Measurements from ENCODE around the gene AGRP. TPM values are rescaled to one million over a fixed set of nuclear protein-coding genes. Genes with fewer than 3 reads are reported as not detected.
"Not testable (repeated sequence)": the region's sequence is repeated elsewhere in the genome, so short reads cannot be mapped to it uniquely, and the experiment has no call there.

Gene AGRP
- polyA plus RNA-seq, 1 donor (not counting 4 experiments of a cell fraction or from before 2014, with no cell fraction given), result not detected

- no peaks in the 10 kb centered on the region for H4K20me1 ChIP-seq (ENCODE audit: control insufficient read depth, extremely low read depth, insufficient read depth, low read length)
- H2AFZ ChIP-seq (ENCODE audit: control insufficient read depth, low read length), result no peak overlapping the region
- peak; percentile 59 to 69 (median 61) for TF ChIP-seq CTCF (optimal IDR thresholded peaks at IDR 0.05 in 1 of 3, IDR thresholded peaks at IDR 0.05 in 1 of 3, conservative IDR thresholded peaks at IDR 0.05 in 1 of 3; ENCODE audit: extremely low read depth in 1 of 3, insufficient read depth in 2 of 3, low read length in 3 of 3)
- TF ChIP-seq EZH2 (IDR thresholded peaks at IDR 0.05; ENCODE audit: low read length), result no peak
- H3K9ac ChIP-seq (ENCODE audit: control insufficient read depth, extremely low read depth, insufficient read depth, low read length), result no peak overlapping the region
- H3K9me1 ChIP-seq (ENCODE audit: control insufficient read depth, extremely low read depth, insufficient read depth, low read length), result no peaks in the 10 kb centered on the region
- H3K4me2 ChIP-seq (ENCODE audit: control insufficient read depth, extremely low read depth, insufficient read depth, low read depth, low read length), result no peak overlapping the region
- DNase-seq (ENCODE audit: low read depth, low spot score), result no peak
- peaks cover 9% of the 10 kb centered on the region for H3K4me1 ChIP-seq (ENCODE audit: control insufficient read depth, extremely low read depth, insufficient read depth, low read length)
- H3K27ac ChIP-seq (ENCODE audit: control insufficient read depth, insufficient read depth, low read length), result no peak overlapping the region
- no peaks in the 10 kb centered on the region for H3K79me2 ChIP-seq (ENCODE audit: control insufficient read depth, insufficient read depth, low read length)
- H3K9me3 ChIP-seq (ENCODE audit: control insufficient read depth, low read depth, low read length), result no peaks in the 10 kb centered on the region
- dilution Hi-C loops (cut with MboI; ENCODE audit: extremely low pct_ligation_motif_present, low sequenced_read_pairs), result no loop called here
- H3K36me3 ChIP-seq (ENCODE audit: control insufficient read depth in 2 of 2, extremely low read depth in 1 of 2, insufficient read depth in 2 of 2, low read length in 2 of 2), result no peaks in the 10 kb centered on the region
- FAIRE-seq, result peak; percentile 32
- no peaks in the 10 kb centered on the region for H3K27me3 ChIP-seq (ENCODE audit: control insufficient read depth, extremely low read depth, insufficient read depth, low read length)
- no peak overlapping the region for H3K4me3 ChIP-seq (ENCODE audit: control insufficient read depth in 2 of 3, extremely low read depth in 1 of 3, insufficient read depth in 2 of 3, low read depth in 1 of 3, low read length in 3 of 3)
Measured at GRCh38 chr16:67514382-67514828, 31.1 kb upstream of the AGRP start.

- H2AFZ ChIP-seq (ENCODE audit: control insufficient read depth, low read length); H3K79me2 ChIP-seq (ENCODE audit: control insufficient read depth, insufficient read depth, low read length); H3K27me3 ChIP-seq (ENCODE audit: control insufficient read depth, extremely low read depth, insufficient read depth, low read length); FAIRE-seq; DNase-seq (ENCODE audit: low read depth, low spot score); dilution Hi-C loops (cut with MboI; ENCODE audit: extremely low pct_ligation_motif_present, low sequenced_read_pairs); H3K9ac ChIP-seq (ENCODE audit: control insufficient read depth, extremely low read depth, insufficient read depth, low read length); H4K20me1 ChIP-seq (ENCODE audit: control insufficient read depth, extremely low read depth, insufficient read depth, low read length); H3K9me1 ChIP-seq (ENCODE audit: control insufficient read depth, extremely low read depth, insufficient read depth, low read length); H3K27ac ChIP-seq (ENCODE audit: control insufficient read depth, insufficient read depth, low read length); H3K9me3 ChIP-seq (ENCODE audit: control insufficient read depth, low read depth, low read length); H3K4me2 ChIP-seq (ENCODE audit: control insufficient read depth, extremely low read depth, insufficient read depth, low read depth, low read length); H3K36me3 ChIP-seq (ENCODE audit: control insufficient read depth in 2 of 2, extremely low read depth in 1 of 2, insufficient read depth in 2 of 2, low read length in 2 of 2); H3K4me1 ChIP-seq (ENCODE audit: control insufficient read depth, extremely low read depth, insufficient read depth, low read length); H3K4me3 ChIP-seq (ENCODE audit: control insufficient read depth in 2 of 3, extremely low read depth in 1 of 3, insufficient read depth in 2 of 3, low read depth in 1 of 3, low read length in 3 of 3): not testable (repeated sequence)
Measured at GRCh38 chr16:67513892-67514291, 30.5 kb upstream of the AGRP start.

- dilution Hi-C loops (cut with MboI; ENCODE audit: extremely low pct_ligation_motif_present, low sequenced_read_pairs), result no loop called here
Measured at GRCh38 chr16:67509016-67509415, 25.7 kb upstream of the AGRP start.

More at GRCh38 chr16:67509016-67509415, 25.7 kb upstream of the AGRP start:
- Histone ChIP-seq H4K20me1 (ENCODE audit: control insufficient read depth, extremely low read depth, insufficient read depth, low read length) (no peaks in the 10 kb centered on the region), H3K4me3 (ENCODE audit: control insufficient read depth in 2 of 3, extremely low read depth in 1 of 3, insufficient read depth in 2 of 3, low read depth in 1 of 3, low read length in 3 of 3) (no peak overlapping the region), H3K9ac (ENCODE audit: control insufficient read depth, extremely low read depth, insufficient read depth, low read length) (no peak overlapping the region), H3K4me1 (ENCODE audit: control insufficient read depth, extremely low read depth, insufficient read depth, low read length) (no peaks in the 10 kb centered on the region), H3K9me1 (ENCODE audit: control insufficient read depth, extremely low read depth, insufficient read depth, low read length) (no peaks in the 10 kb centered on the region), H3K9me3 (ENCODE audit: control insufficient read depth, low read depth, low read length) (no peaks in the 10 kb centered on the region), H3K4me2 (ENCODE audit: control insufficient read depth, extremely low read depth, insufficient read depth, low read depth, low read length) (no peak overlapping the region), H3K27me3 (ENCODE audit: control insufficient read depth, extremely low read depth, insufficient read depth, low read length) (no peaks in the 10 kb centered on the region), H3K36me3 (ENCODE audit: control insufficient read depth in 2 of 2, extremely low read depth in 1 of 2, insufficient read depth in 2 of 2, low read length in 2 of 2) (no peaks in the 10 kb centered on the region), H3K27ac (ENCODE audit: control insufficient read depth, insufficient read depth, low read length) (no peak overlapping the region), H3K79me2 (ENCODE audit: control insufficient read depth, insufficient read depth, low read length) (no peaks in the 10 kb centered on the region), H2AFZ (ENCODE audit: control insufficient read depth, low read length) (no peak overlapping the region)
- FAIRE-seq (no peak), DNase-seq (ENCODE audit: low read depth, low spot score) (no peak)
- TF ChIP-seq EZH2 (IDR thresholded peaks at IDR 0.05; ENCODE audit: low read length) (no peak), CTCF (optimal IDR thresholded peaks at IDR 0.05 in 1 of 3, IDR thresholded peaks at IDR 0.05 in 1 of 3, conservative IDR thresholded peaks at IDR 0.05 in 1 of 3; ENCODE audit: extremely low read depth in 1 of 3, insufficient read depth in 2 of 3, low read length in 3 of 3) (no peak)

Data from keratinocyte (primary cell).